ENCODE data around the gene ELF5. TPM values are rescaled to one million over a fixed set of nuclear protein-coding genes. Genes with fewer than 3 reads are reported as not detected.

Gene ELF5
- polyA plus RNA-seq, 1 donor from 2014 or later = not detected

GRCh38 chr11:34445956-34446355, 67.6 kb downstream of the ELF5 start:
- Histone ChIP-seq H3K27me3 (ENCODE audit: insufficient read depth, low read depth, low read length) (no peaks in the 10 kb centered on the region), H3K79me2 (replicated peaks; ENCODE audit: insufficient read depth, low read length) (peaks cover 3% of the 10 kb centered on the region), H3K4me2 (ENCODE audit: low read length) (no peak overlapping the region), H3K27ac (ENCODE audit: low read length) (no peak overlapping the region), H3K4me3 (ENCODE audit: low read length) (no peak overlapping the region), H3K9me2 (ENCODE audit: insufficient read depth, low read length) (no peaks in the 10 kb centered on the region), H3F3A (ENCODE audit: insufficient read depth, low read length, poor library complexity, severe bottlenecking) (no peaks in the 10 kb centered on the region), H3K9ac (ENCODE audit: low read length) (no peak overlapping the region), H2AFZ (ENCODE audit: low read depth, low read length) (no peak overlapping the region), H3K9me3 (ENCODE audit: low read length) (no peaks in the 10 kb centered on the region), H4K20me1 (ENCODE audit: insufficient read depth) (no peaks in the 10 kb centered on the region), H3K36me3 (ENCODE audit: insufficient read depth, low read length) (no peaks in the 10 kb centered on the region)
- TF ChIP-seq RAD21 (conservative IDR thresholded peaks at IDR 0.05) (no peak), EP300 (conservative IDR thresholded peaks at IDR 0.05; ENCODE audit: poor library complexity, severe bottlenecking) (no peak)

GRCh38 chr11:34444428-34444827, 69.2 kb downstream of the ELF5 start:
- Histone ChIP-seq H3F3A (ENCODE audit: insufficient read depth, low read length, poor library complexity, severe bottlenecking) (no peaks in the 10 kb centered on the region), H3K27ac (ENCODE audit: low read length) (no peak overlapping the region), H3K4me2 (ENCODE audit: low read length) (no peak overlapping the region), H3K27me3 (ENCODE audit: insufficient read depth, low read depth, low read length) (no peaks in the 10 kb centered on the region), H3K79me2 (replicated peaks; ENCODE audit: insufficient read depth, low read length) (peaks cover 6% of the 10 kb centered on the region), H3K9me3 (ENCODE audit: low read length) (no peaks in the 10 kb centered on the region), H4K20me1 (ENCODE audit: insufficient read depth) (no peaks in the 10 kb centered on the region), H3K36me3 (ENCODE audit: insufficient read depth, low read length) (no peaks in the 10 kb centered on the region), H2AFZ (ENCODE audit: low read depth, low read length) (no peak overlapping the region), H3K9me2 (ENCODE audit: insufficient read depth, low read length) (no peaks in the 10 kb centered on the region), H3K9ac (ENCODE audit: low read length) (no peak overlapping the region), H3K4me3 (ENCODE audit: low read length) (no peak overlapping the region)
- no peak for TF ChIP-seq EZH2 (IDR thresholded peaks at IDR 0.05; ENCODE audit: borderline replicate concordance, insufficient read depth, low read length, poor library complexity, severe bottlenecking)
- TF ChIP-seq SMC3 (conservative IDR thresholded peaks at IDR 0.05; ENCODE audit: poor library complexity) = no peak
- TF ChIP-seq POLR2AphosphoS5 (IDR thresholded peaks at IDR 0.05) = no peak
- no peak for TF ChIP-seq MXI1 (conservative IDR thresholded peaks at IDR 0.05; ENCODE audit: poor library complexity, severe bottlenecking)
- TF ChIP-seq TAF1 (IDR thresholded peaks at IDR 0.05; ENCODE audit: low read depth) = no peak
- TF ChIP-seq, protein P1, sequence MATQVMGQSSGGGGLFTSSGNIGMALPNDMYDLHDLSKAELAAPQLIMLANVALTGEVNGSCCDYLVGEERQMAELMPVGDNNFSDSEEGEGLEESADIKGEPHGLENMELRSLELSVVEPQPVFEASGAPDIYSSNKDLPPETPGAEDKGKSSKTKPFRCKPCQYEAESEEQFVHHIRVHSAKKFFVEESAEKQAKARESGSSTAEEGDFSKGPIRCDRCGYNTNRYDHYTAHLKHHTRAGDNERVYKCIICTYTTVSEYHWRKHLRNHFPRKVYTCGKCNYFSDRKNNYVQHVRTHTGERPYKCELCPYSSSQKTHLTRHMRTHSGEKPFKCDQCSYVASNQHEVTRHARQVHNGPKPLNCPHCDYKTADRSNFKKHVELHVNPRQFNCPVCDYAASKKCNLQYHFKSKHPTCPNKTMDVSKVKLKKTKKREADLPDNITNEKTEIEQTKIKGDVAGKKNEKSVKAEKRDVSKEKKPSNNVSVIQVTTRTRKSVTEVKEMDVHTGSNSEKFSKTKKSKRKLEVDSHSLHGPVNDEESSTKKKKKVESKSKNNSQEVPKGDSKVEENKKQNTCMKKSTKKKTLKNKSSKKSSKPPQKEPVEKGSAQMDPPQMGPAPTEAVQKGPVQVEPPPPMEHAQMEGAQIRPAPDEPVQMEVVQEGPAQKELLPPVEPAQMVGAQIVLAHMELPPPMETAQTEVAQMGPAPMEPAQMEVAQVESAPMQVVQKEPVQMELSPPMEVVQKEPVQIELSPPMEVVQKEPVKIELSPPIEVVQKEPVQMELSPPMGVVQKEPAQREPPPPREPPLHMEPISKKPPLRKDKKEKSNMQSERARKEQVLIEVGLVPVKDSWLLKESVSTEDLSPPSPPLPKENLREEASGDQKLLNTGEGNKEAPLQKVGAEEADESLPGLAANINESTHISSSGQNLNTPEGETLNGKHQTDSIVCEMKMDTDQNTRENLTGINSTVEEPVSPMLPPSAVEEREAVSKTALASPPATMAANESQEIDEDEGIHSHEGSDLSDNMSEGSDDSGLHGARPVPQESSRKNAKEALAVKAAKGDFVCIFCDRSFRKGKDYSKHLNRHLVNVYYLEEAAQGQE (IDR thresholded peaks at IDR 0.05; ENCODE audit: borderline replicate concordance) = no peak
- TF ChIP-seq RAD21 (conservative IDR thresholded peaks at IDR 0.05) = no peak
- TF ChIP-seq CTCF (IDR thresholded peaks at IDR 0.05; ENCODE audit: poor library complexity, severe bottlenecking) = no peak
- no peak for TF ChIP-seq EP300 (conservative IDR thresholded peaks at IDR 0.05; ENCODE audit: poor library complexity, severe bottlenecking)

GRCh38 chr11:34443136-34443535, 70.5 kb downstream of the ELF5 start:
- H3K4me3 ChIP-seq (ENCODE audit: low read length) = no peak overlapping the region
- H3K27me3 ChIP-seq (ENCODE audit: insufficient read depth, low read depth, low read length) = no peaks in the 10 kb centered on the region
- no peaks in the 10 kb centered on the region for H3K9me2 ChIP-seq (ENCODE audit: insufficient read depth, low read length)
- no peak overlapping the region for H3K9ac ChIP-seq (ENCODE audit: low read length)
- H3K27ac ChIP-seq (ENCODE audit: low read length) = no peak overlapping the region
- no peaks in the 10 kb centered on the region for H3K36me3 ChIP-seq (ENCODE audit: insufficient read depth, low read length)
- no peak overlapping the region for H2AFZ ChIP-seq (ENCODE audit: low read depth, low read length)
- H3K79me2 ChIP-seq (replicated peaks; ENCODE audit: insufficient read depth, low read length) = peaks cover 6% of the 10 kb centered on the region
- no peaks in the 10 kb centered on the region for H3F3A ChIP-seq (ENCODE audit: insufficient read depth, low read length, poor library complexity, severe bottlenecking)
- no peaks in the 10 kb centered on the region for H3K9me3 ChIP-seq (ENCODE audit: low read length)
- H4K20me1 ChIP-seq (ENCODE audit: insufficient read depth) = no peaks in the 10 kb centered on the region
- no peak overlapping the region for H3K4me2 ChIP-seq (ENCODE audit: low read length)
- TF ChIP-seq CTCF (IDR thresholded peaks at IDR 0.05; ENCODE audit: poor library complexity, severe bottlenecking) = no peak
- no peak for TF ChIP-seq MXI1 (conservative IDR thresholded peaks at IDR 0.05; ENCODE audit: poor library complexity, severe bottlenecking)
- TF ChIP-seq, protein P1 (IDR thresholded peaks at IDR 0.05; ENCODE audit: borderline replicate concordance) = no peak
- no peak for TF ChIP-seq SMC3 (conservative IDR thresholded peaks at IDR 0.05; ENCODE audit: poor library complexity)
- no peak for TF ChIP-seq RAD21 (conservative IDR thresholded peaks at IDR 0.05)
- TF ChIP-seq POLR2AphosphoS5 (IDR thresholded peaks at IDR 0.05) = no peak
- TF ChIP-seq EZH2 (IDR thresholded peaks at IDR 0.05; ENCODE audit: borderline replicate concordance, insufficient read depth, low read length, poor library complexity, severe bottlenecking) = no peak
- TF ChIP-seq TAF1 (IDR thresholded peaks at IDR 0.05; ENCODE audit: low read depth) = no peak
- no peak for TF ChIP-seq EP300 (conservative IDR thresholded peaks at IDR 0.05; ENCODE audit: poor library complexity, severe bottlenecking)

Measured in neural cell (in vitro differentiated cells).